T-helper 2 cell (primary cell): ENCODE results near the gene DYDC1.
A peak's percentile ranks its signal among the peaks of the same experiment; 100 is the strongest.
"Not testable (repeated sequence)": the region's sequence is repeated elsewhere in the genome, so short reads cannot be mapped to it uniquely, and the experiment has no call there.

Experiments used
- DNase-seq, 5 experiments: peaks; one replicate each; pipeline versions ENCODE4 v3.0.0 to v3.0.0-alpha.2; 2012 to 2022
- total RNA-seq, 2 donors: gene quantifications; one replicate each; lab custom pipeline; 2026; lab: John Stamatoyannopoulos, UW

DYDC1 gene
- total RNA-seq = 0 reads per million in 2 donors

- DNase-seq = peak in 2 of 5 experiments; percentile 7 to 67
Observed at GRCh38 chr10:80356563-80356988, at the start of gene DYDC1, which contains the start of gene DYDC2. Gene DYDC1, minus strand, starts transcription at chr10:80356755. Its CDS starts 4,154 bp downstream, at chr10:80352601. Gene DYDC2, plus strand, starts transcription at chr10:80356781. Its CDS starts 5,663 bp downstream, at chr10:80362444.

GRCh38 chr10:80406204-80406603 lies 49.6 kb upstream of the DYDC1 start:
- DNase-seq = no peak

GRCh38 chr10:80405626-80406025 lies 49.1 kb upstream of the DYDC1 start:
- DNase-seq = no peak

GRCh38 chr10:80405035-80405434 lies 48.5 kb upstream of the DYDC1 start:
- DNase-seq = no peak

- no peak for DNase-seq
Observed at GRCh38 chr10:80400136-80400804, 43.7 kb upstream of the DYDC1 start.

- no peak for DNase-seq
Observed at GRCh38 chr10:80397014-80397413, 40.5 kb upstream of the DYDC1 start.

- DNase-seq = no peak
Observed at GRCh38 chr10:80394358-80394916, 37.9 kb upstream of the DYDC1 start.

GRCh38 chr10:80392250-80392649 lies 35.7 kb upstream of the DYDC1 start:
- DNase-seq = no peak

GRCh38 chr10:80390740-80391139 lies 34.2 kb upstream of the DYDC1 start:
- no peak for DNase-seq

GRCh38 chr10:80382989-80383388 lies 26.4 kb upstream of the DYDC1 start:
- DNase-seq = peak in 3 of 5 experiments; percentile 3 to 77 (median 30)

- DNase-seq = no peak
Observed at GRCh38 chr10:80380185-80380584, 23.6 kb upstream of the DYDC1 start.

GRCh38 chr10:80379701-80380100 lies 23.1 kb upstream of the DYDC1 start:
- no peak for DNase-seq

- DNase-seq = no peak
Observed at GRCh38 chr10:80373502-80373901, 16.9 kb upstream of the DYDC1 start.

GRCh38 chr10:80372675-80373074 lies 16.1 kb upstream of the DYDC1 start:
- no peak for DNase-seq

GRCh38 chr10:80371467-80371866 lies 14.9 kb upstream of the DYDC1 start:
- DNase-seq = no peak

- no peak for DNase-seq
Observed at GRCh38 chr10:80365510-80365909, 9.0 kb upstream of the DYDC1 start.

GRCh38 chr10:80359644-80360043 lies 3.1 kb upstream of the DYDC1 start:
- no peak for DNase-seq

GRCh38 chr10:80358925-80359324 lies 2.4 kb upstream of the DYDC1 start:
- not testable (repeated sequence) for DNase-seq

GRCh38 chr10:80357851-80358125 lies 1.2 kb upstream of the DYDC1 start:
- DNase-seq = no peak

- DNase-seq = no peak
Observed at GRCh38 chr10:80356989-80357850, 665 bp upstream of the DYDC1 start.

- no peak for DNase-seq
Observed at GRCh38 chr10:80351220-80351619, 5.3 kb downstream of the DYDC1 start.

GRCh38 chr10:80350251-80350650 lies 6.3 kb downstream of the DYDC1 start:
- no peak for DNase-seq

- DNase-seq = no peak
Observed at GRCh38 chr10:80344912-80345311, 11.6 kb downstream of the DYDC1 start.

GRCh38 chr10:80344276-80344675 lies 12.3 kb downstream of the DYDC1 start:
- no peak for DNase-seq
